G401.6 (cell line): Measurements from ENCODE around the gene HOXD13.

Experiments used
- FAIRE-seq: peaks from 2 replicates; lab custom pipeline; 2012; peaks lifted over from hg19 to GRCh38; lab: Jason Lieb, UNC

The HOXD13 gene

GRCh38 chr2:176092270-176093144 lies at the start of gene HOXD13:
TSS of gene HOXD13 (plus strand) at chr2:176092721. CDS start at chr2:176092891, 170 bp downstream.
- no peak for FAIRE-seq

GRCh38 chr2:176056406-176056805 lies 36.1 kb upstream of the HOXD13 start:
- FAIRE-seq, result no peak

- no peak for FAIRE-seq
These were observed 28.6 kb upstream of the HOXD13 start for GRCh38 chr2:176063958-176064357.

- FAIRE-seq, result no peak
These were observed 25.6 kb upstream of the HOXD13 start for GRCh38 chr2:176066645-176067588.

GRCh38 chr2:176067589-176068418 lies 24.7 kb upstream of the HOXD13 start:
- no peak for FAIRE-seq

GRCh38 chr2:176068419-176068832 lies 24.1 kb upstream of the HOXD13 start:
- FAIRE-seq, result no peak

- FAIRE-seq, result no peak
These were observed 20.9 kb upstream of the HOXD13 start for GRCh38 chr2:176071330-176072291.

- no peak for FAIRE-seq
These were observed 20.2 kb upstream of the HOXD13 start for GRCh38 chr2:176072292-176072669.

- FAIRE-seq, result no peak
These were observed 19.3 kb upstream of the HOXD13 start for GRCh38 chr2:176072951-176073904.

GRCh38 chr2:176074919-176075425 lies 17.5 kb upstream of the HOXD13 start:
- no peak for FAIRE-seq

- no peak for FAIRE-seq
These were observed 17.0 kb upstream of the HOXD13 start for GRCh38 chr2:176075481-176075880.

- no peak for FAIRE-seq
These were observed 16.5 kb upstream of the HOXD13 start for GRCh38 chr2:176076063-176076462.

GRCh38 chr2:176076796-176077195 lies 15.7 kb upstream of the HOXD13 start:
- no peak for FAIRE-seq

GRCh38 chr2:176078541-176079284 lies 13.8 kb upstream of the HOXD13 start:
- FAIRE-seq, result no peak

GRCh38 chr2:176079285-176079830 lies 13.2 kb upstream of the HOXD13 start:
- FAIRE-seq, result no peak

- FAIRE-seq, result no peak
These were observed 12.5 kb upstream of the HOXD13 start for GRCh38 chr2:176079831-176080539.

- FAIRE-seq, result no peak
These were observed 11.8 kb upstream of the HOXD13 start for GRCh38 chr2:176080540-176081375.
